Measurements from ENCODE around the gene UBE3B.

DNA sequence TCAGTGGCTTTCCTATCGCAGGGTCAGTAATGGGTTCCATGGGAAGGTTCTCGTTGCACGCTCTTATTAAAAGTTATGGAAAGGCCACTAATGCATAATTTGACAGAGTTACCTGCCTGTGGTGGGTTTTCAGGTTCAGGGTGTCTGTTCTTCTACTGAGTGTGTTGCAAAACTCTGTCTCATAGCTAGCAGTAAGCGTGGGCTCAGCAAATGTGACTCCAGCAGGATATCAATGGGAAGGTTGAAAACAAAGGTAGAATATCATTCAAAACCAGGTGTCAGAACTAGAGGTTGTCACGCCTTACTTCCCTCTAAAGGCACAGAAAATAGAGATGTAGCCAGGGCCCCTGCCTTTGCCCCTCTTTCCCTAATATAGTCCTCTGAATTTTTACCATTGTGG, 24.9 kb downstream of the UBE3B start:
- TF ChIP-seq, protein P1, sequence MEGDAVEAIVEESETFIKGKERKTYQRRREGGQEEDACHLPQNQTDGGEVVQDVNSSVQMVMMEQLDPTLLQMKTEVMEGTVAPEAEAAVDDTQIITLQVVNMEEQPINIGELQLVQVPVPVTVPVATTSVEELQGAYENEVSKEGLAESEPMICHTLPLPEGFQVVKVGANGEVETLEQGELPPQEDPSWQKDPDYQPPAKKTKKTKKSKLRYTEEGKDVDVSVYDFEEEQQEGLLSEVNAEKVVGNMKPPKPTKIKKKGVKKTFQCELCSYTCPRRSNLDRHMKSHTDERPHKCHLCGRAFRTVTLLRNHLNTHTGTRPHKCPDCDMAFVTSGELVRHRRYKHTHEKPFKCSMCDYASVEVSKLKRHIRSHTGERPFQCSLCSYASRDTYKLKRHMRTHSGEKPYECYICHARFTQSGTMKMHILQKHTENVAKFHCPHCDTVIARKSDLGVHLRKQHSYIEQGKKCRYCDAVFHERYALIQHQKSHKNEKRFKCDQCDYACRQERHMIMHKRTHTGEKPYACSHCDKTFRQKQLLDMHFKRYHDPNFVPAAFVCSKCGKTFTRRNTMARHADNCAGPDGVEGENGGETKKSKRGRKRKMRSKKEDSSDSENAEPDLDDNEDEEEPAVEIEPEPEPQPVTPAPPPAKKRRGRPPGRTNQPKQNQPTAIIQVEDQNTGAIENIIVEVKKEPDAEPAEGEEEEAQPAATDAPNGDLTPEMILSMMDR (IDR thresholded peaks at IDR 0.05), result no peak
- no peak for TF ChIP-seq POLR2A (IDR thresholded peaks at IDR 0.05)
